Measurements from ENCODE around the gene GSTP1.

- TF ChIP-seq, protein P1, sequence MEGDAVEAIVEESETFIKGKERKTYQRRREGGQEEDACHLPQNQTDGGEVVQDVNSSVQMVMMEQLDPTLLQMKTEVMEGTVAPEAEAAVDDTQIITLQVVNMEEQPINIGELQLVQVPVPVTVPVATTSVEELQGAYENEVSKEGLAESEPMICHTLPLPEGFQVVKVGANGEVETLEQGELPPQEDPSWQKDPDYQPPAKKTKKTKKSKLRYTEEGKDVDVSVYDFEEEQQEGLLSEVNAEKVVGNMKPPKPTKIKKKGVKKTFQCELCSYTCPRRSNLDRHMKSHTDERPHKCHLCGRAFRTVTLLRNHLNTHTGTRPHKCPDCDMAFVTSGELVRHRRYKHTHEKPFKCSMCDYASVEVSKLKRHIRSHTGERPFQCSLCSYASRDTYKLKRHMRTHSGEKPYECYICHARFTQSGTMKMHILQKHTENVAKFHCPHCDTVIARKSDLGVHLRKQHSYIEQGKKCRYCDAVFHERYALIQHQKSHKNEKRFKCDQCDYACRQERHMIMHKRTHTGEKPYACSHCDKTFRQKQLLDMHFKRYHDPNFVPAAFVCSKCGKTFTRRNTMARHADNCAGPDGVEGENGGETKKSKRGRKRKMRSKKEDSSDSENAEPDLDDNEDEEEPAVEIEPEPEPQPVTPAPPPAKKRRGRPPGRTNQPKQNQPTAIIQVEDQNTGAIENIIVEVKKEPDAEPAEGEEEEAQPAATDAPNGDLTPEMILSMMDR (IDR thresholded peaks at IDR 0.05), result no peak
- TF ChIP-seq POLR2A (IDR thresholded peaks at IDR 0.05), result no peak
Measured at GRCh38 chr11:67592880-67593564, 9.4 kb downstream of the GSTP1 start.
